Measurements from ENCODE around the gene RNU1-3.
"Not testable (repeated sequence)": the region's sequence is repeated elsewhere in the genome, so short reads cannot be mapped to it uniquely, and the experiment has no call there.

RNU1-3 gene

DNA sequence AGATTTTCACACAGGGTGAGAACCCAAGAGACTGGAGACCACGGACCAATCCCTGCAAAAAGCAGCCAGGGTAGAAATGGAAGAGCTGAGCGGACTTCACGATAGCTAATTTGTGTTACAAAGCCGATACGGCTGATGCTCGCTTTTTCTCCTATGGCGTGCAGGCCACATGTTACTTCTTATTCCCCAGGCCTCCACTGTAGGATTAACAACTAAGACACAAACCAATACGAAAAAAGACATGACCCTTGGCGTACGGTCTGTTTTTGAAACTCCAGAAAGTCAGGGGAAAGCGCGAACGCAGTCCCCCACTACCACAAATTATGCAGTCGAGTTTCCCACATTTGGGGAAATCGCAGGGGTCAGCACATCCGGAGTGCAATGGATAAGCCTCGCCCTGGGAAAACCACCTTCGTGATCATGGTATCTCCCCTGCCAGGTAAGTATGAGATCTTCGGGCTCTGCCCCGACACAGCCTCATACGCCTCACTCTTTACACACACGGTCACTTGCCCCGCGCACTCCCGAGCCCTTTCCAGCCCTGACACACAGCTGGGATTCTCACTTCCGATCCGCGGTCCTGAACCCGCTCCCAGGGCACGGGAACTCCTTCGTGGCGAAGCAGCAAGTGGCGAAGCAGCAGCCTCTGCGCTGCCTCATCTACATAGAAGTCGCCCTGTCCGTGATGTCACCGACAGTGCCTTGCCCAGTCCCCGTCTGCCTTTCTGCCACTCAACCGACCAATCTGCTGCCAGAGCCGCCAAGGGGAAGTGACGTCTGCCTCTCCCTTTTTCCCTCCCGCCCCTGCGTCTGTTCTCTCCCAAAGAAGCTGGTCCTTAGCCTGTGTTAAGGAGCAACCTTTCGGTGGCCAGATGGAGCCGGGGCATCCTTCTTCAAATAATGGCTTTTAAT is at the start of gene RNU1-3:
Gene RNU1-3, minus strand, starts transcription at position 447 of the 912 bp plus-strand sequence.
- in situ Hi-C loops (cut with MboI; ENCODE audit: low sequenced_read_pairs); DNase-seq (ENCODE audit: low spot score in 2 of 2); H3K4me1 ChIP-seq; H3K4me3 ChIP-seq; H3K9me3 ChIP-seq; H3K36me3 ChIP-seq (replicated peaks); H3K27me3 ChIP-seq (ENCODE audit: low read depth): not testable (repeated sequence)

- H3K9me3 ChIP-seq; H3K27me3 ChIP-seq (ENCODE audit: low read depth); H3K36me3 ChIP-seq (replicated peaks); H3K4me1 ChIP-seq; H3K4me3 ChIP-seq; in situ Hi-C loops (cut with MboI; ENCODE audit: low sequenced_read_pairs); DNase-seq (ENCODE audit: low spot score in 2 of 2): not testable (repeated sequence)
Observed at GRCh38 chr1:16713480-16713879, 46.7 kb upstream of the RNU1-3 start.

GRCh38 chr1:16712984-16713383 is 46.2 kb upstream of the RNU1-3 start:
- H3K4me1 ChIP-seq; in situ Hi-C loops (cut with MboI; ENCODE audit: low sequenced_read_pairs); H3K27me3 ChIP-seq (ENCODE audit: low read depth); DNase-seq (ENCODE audit: low spot score in 2 of 2); H3K9me3 ChIP-seq; H3K4me3 ChIP-seq; H3K36me3 ChIP-seq (replicated peaks): not testable (repeated sequence)

GRCh38 chr1:16712582-16712981 is 45.8 kb upstream of the RNU1-3 start:
- DNase-seq (ENCODE audit: low spot score in 2 of 2); H3K9me3 ChIP-seq; H3K27me3 ChIP-seq (ENCODE audit: low read depth); in situ Hi-C loops (cut with MboI; ENCODE audit: low sequenced_read_pairs); H3K4me1 ChIP-seq; H3K4me3 ChIP-seq; H3K36me3 ChIP-seq (replicated peaks): not testable (repeated sequence)

- in situ Hi-C loops (cut with MboI; ENCODE audit: low sequenced_read_pairs); H3K4me3 ChIP-seq; H3K9me3 ChIP-seq; H3K36me3 ChIP-seq (replicated peaks); H3K27me3 ChIP-seq (ENCODE audit: low read depth); DNase-seq (ENCODE audit: low spot score in 2 of 2); H3K4me1 ChIP-seq: not testable (repeated sequence)
Observed at GRCh38 chr1:16712131-16712530, 45.4 kb upstream of the RNU1-3 start.

DNA sequence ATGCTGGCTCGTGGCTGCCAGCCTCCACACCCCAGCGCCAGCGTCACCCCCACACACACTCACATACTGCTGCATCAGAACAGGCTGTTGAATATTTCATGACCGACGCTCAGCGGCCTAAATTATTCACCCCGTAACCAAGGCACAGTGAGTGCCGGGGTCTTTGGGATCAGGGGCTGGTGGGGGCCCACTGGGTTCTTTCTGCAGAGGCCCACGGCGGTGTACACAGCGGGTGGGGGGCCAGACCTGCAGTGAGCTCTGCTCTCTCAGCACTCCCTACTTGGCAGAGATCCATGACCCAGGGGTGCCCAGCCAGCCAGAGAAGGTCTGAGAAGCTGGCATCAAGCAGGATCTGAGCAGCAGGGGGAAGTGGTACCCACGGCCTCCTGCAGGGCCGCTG is 43.9 kb upstream of the RNU1-3 start:
- H3K4me1 ChIP-seq; H3K27me3 ChIP-seq (ENCODE audit: low read depth); H3K9me3 ChIP-seq; in situ Hi-C loops (cut with MboI; ENCODE audit: low sequenced_read_pairs); DNase-seq (ENCODE audit: low spot score in 2 of 2); H3K36me3 ChIP-seq (replicated peaks); H3K4me3 ChIP-seq: not testable (repeated sequence)

GRCh38 chr1:16709659-16710087 is 42.9 kb upstream of the RNU1-3 start:
- in situ Hi-C loops (cut with MboI; ENCODE audit: low sequenced_read_pairs); H3K4me3 ChIP-seq; H3K9me3 ChIP-seq; H3K27me3 ChIP-seq (ENCODE audit: low read depth); H3K4me1 ChIP-seq; H3K36me3 ChIP-seq (replicated peaks); DNase-seq (ENCODE audit: low spot score in 2 of 2): not testable (repeated sequence)

GRCh38 chr1:16708704-16709103 is 42.0 kb upstream of the RNU1-3 start:
- H3K9me3 ChIP-seq; in situ Hi-C loops (cut with MboI; ENCODE audit: low sequenced_read_pairs); H3K36me3 ChIP-seq (replicated peaks); DNase-seq (ENCODE audit: low spot score in 2 of 2); H3K27me3 ChIP-seq (ENCODE audit: low read depth); H3K4me3 ChIP-seq; H3K4me1 ChIP-seq: not testable (repeated sequence)

GRCh38 chr1:16707130-16708093 is 40.7 kb upstream of the RNU1-3 start:
- in situ Hi-C loops (cut with MboI; ENCODE audit: low sequenced_read_pairs); H3K27me3 ChIP-seq (ENCODE audit: low read depth); H3K9me3 ChIP-seq; H3K36me3 ChIP-seq (replicated peaks); H3K4me1 ChIP-seq; DNase-seq (ENCODE audit: low spot score in 2 of 2): not testable (repeated sequence)
- peak overlapping the region; percentile 34 for H3K4me3 ChIP-seq

DNA sequence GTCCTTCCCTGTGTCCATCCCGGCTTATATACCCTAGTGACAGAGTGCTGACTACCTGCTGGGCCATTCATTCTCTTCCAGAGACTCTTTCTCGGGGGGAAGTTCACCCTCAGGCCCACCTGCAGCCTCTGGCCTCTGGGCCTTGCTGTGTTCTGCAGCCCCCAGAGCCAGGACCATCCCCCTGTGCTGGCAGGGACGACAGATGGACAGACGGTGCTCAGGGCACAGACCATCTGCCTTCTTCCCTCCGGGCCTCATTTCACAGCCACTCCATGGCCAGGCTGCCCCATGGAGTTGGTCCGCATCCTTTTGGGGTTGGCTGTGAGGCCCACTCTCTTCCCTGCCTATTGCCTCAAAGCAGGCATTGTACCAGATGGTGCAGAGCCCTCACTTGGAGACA is 39.6 kb upstream of the RNU1-3 start:
- in situ Hi-C loops (cut with MboI; ENCODE audit: low sequenced_read_pairs); H3K9me3 ChIP-seq: not testable (repeated sequence)

DNA sequence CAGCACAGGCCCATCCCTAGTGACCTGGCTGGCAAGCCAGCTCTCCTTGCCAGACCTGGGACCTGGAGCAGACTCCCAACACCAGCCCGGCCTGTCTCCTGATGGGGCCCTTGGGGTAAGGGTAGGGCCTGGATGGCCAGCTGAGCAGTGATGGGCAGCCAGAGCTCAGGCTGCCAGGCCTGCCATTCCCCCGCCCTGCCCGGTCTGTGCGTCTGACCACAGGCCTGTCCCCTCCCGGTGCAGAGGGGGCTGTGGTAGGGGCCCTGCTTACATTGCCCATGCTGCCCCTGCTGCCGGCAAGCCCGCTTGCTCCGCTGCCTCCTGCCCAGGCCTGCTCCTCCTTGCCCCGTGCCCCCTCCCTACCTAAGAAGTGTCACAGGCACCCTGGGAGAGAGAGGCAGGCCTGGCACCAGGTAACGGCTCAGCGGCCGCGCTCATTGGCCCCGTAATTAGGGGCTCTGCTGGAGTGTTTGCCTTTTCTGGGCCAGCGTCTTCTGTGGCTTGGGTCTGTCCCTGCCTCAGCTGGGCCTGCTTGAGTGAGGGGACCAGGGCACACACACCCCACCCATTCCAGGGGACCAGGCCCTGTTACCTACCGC is 37.9 kb upstream of the RNU1-3 start:
- H3K27me3 ChIP-seq (ENCODE audit: low read depth); H3K4me1 ChIP-seq; in situ Hi-C loops (cut with MboI; ENCODE audit: low sequenced_read_pairs); H3K9me3 ChIP-seq; H3K36me3 ChIP-seq (replicated peaks); H3K4me3 ChIP-seq; DNase-seq (ENCODE audit: low spot score in 2 of 2): not testable (repeated sequence)

More for the DNA sequence above, 39.6 kb upstream of the RNU1-3 start:
- not testable (repeated sequence) for H3K36me3 ChIP-seq (replicated peaks); H3K4me3 ChIP-seq; H3K27me3 ChIP-seq (ENCODE audit: low read depth); DNase-seq (ENCODE audit: low spot score in 2 of 2); H3K4me1 ChIP-seq

DNA sequence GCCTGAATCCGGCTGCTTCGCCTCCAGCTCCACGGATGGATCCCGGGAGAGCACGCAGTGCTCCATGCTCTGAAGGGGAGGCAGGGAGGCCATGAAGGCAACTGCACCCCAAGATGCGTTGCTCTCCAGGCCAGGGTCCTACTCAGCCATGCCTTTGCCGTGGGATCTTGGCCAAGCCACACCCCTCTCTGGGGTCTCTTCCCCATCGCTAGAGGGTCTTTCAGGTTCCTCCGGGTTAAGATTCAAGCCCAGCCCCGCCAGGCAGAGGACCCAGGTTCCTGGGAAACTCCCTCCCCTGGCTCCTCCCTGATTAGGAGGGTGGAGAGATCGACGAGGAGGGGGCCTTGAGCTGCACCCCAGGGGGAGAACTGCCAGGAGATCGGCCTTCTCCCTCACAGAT is 37.3 kb upstream of the RNU1-3 start:
- H3K4me1 ChIP-seq; H3K4me3 ChIP-seq; H3K9me3 ChIP-seq; in situ Hi-C loops (cut with MboI; ENCODE audit: low sequenced_read_pairs); H3K27me3 ChIP-seq (ENCODE audit: low read depth); H3K36me3 ChIP-seq (replicated peaks); DNase-seq (ENCODE audit: low spot score in 2 of 2): not testable (repeated sequence)

DNA sequence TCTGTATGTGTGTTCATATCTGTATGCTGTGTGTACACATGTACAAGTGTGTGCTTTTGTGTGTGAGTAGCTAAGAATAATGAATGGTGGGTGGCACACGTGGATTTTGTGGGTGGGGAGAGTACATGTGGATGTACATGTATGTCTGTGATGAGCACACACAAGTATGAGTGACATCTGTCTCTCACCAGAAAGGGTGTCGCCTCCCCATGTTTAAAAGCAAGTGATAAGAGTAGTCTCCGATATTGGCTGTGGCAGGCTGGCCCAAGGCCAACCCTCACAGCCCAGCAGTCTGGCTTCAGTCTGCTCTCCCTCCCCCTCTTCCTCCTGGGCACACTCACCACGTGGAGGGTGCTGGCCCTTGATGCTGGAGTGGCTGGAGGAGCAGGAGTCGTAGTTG is 36.9 kb upstream of the RNU1-3 start:
- H3K27me3 ChIP-seq (ENCODE audit: low read depth); H3K36me3 ChIP-seq (replicated peaks); H3K4me1 ChIP-seq; H3K4me3 ChIP-seq; H3K9me3 ChIP-seq; DNase-seq (ENCODE audit: low spot score in 2 of 2); in situ Hi-C loops (cut with MboI; ENCODE audit: low sequenced_read_pairs): not testable (repeated sequence)

- H3K4me3 ChIP-seq; H3K27me3 ChIP-seq (ENCODE audit: low read depth); H3K9me3 ChIP-seq; H3K4me1 ChIP-seq; in situ Hi-C loops (cut with MboI; ENCODE audit: low sequenced_read_pairs); H3K36me3 ChIP-seq (replicated peaks); DNase-seq (ENCODE audit: low spot score in 2 of 2): not testable (repeated sequence)
Observed at GRCh38 chr1:16703141-16703540, 36.4 kb upstream of the RNU1-3 start.
